ENCODE data around the gene PEPD.

PEPD gene

DNA sequence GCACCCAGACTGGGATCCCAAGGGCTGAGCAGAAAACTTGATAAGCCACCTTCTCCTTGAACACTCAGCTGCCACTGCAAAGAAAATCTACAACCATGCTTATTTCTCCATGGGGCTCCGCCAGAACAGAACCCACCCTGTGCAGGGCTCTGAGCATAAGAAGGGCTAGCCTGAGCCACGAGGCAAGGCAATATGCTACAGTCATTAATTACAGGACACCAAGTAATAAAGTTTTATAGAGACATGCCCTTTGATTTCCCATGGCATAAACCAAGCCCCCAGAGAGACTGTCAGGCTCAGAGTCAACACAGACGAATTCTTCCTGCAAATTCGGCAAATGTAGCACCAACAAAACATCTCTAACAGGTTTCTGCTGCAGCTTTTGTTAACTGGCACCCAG is 5.7 kb downstream of the PEPD start:
- DNase-seq (ENCODE audit: low read depth): no peak
- H3K4me3 ChIP-seq (ENCODE audit: control insufficient read depth, low read depth, low read length): no peak overlapping the region
- TF ChIP-seq, protein P1, sequence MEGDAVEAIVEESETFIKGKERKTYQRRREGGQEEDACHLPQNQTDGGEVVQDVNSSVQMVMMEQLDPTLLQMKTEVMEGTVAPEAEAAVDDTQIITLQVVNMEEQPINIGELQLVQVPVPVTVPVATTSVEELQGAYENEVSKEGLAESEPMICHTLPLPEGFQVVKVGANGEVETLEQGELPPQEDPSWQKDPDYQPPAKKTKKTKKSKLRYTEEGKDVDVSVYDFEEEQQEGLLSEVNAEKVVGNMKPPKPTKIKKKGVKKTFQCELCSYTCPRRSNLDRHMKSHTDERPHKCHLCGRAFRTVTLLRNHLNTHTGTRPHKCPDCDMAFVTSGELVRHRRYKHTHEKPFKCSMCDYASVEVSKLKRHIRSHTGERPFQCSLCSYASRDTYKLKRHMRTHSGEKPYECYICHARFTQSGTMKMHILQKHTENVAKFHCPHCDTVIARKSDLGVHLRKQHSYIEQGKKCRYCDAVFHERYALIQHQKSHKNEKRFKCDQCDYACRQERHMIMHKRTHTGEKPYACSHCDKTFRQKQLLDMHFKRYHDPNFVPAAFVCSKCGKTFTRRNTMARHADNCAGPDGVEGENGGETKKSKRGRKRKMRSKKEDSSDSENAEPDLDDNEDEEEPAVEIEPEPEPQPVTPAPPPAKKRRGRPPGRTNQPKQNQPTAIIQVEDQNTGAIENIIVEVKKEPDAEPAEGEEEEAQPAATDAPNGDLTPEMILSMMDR (conservative IDR thresholded peaks at IDR 0.05; ENCODE audit: control insufficient read depth, insufficient read depth, low read depth, low read length): no peak

DNA sequence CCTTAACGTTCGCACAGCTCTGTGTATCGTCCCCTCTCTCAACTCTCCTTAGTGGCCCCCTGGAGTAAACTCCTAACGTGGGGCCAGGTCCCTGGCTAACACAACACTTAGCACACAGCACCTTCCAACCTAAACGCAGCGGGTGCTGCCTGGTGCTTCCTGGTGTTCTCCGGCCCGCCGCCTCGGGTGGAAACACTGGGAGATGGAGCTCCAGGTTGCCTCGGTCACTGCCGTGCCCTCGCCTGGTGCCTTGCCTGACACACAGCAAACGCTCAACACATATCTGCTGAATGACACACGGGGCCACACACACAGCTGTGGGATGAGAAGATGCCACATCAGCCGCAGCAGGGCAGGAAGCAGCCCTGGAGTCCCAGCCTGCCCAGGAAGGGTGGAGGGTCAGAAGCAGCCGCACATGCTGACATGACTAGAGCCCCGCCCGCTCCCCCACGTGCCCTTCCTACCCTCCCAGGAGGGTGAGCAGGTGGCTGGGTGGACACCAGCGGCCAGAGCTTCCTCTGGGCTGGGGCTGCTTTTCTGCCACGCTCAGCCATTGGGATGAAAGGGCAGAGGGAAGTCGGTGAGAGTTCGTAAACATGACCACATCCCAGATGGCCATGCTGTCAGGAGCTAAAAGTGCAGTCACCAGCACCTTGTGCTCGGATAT is 6.6 kb downstream of the PEPD start:
- TF ChIP-seq, protein P1 (conservative IDR thresholded peaks at IDR 0.05; ENCODE audit: control insufficient read depth, insufficient read depth, low read depth, low read length): no peak
- no peak overlapping the region for H3K4me3 ChIP-seq (ENCODE audit: control insufficient read depth, low read depth, low read length)
- DNase-seq (ENCODE audit: low read depth): no peak

DNA sequence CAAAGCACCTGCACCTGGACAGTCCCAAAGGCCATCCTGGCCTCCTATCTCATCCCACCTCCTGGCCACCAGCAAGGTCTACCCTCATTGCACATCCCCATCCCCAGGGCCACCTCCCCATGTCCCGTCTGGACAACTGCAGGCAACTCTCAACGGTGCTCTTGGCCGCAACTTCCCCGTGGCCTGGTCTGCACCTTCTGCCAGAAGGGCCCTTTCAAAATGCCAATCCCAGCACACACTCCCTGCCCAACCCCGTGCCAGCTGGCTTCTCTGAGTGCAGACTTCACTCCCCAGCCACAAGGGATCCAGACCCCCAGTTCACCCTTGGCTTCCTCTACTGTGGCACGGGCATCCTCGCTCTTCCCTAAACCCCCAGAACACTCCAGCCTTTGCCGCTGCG is 8.2 kb downstream of the PEPD start:
- TF ChIP-seq, protein P1 (conservative IDR thresholded peaks at IDR 0.05; ENCODE audit: control insufficient read depth, insufficient read depth, low read depth, low read length): no peak
- DNase-seq (ENCODE audit: low read depth): no peak
- no peak overlapping the region for H3K4me3 ChIP-seq (ENCODE audit: control insufficient read depth, low read depth, low read length)

DNA sequence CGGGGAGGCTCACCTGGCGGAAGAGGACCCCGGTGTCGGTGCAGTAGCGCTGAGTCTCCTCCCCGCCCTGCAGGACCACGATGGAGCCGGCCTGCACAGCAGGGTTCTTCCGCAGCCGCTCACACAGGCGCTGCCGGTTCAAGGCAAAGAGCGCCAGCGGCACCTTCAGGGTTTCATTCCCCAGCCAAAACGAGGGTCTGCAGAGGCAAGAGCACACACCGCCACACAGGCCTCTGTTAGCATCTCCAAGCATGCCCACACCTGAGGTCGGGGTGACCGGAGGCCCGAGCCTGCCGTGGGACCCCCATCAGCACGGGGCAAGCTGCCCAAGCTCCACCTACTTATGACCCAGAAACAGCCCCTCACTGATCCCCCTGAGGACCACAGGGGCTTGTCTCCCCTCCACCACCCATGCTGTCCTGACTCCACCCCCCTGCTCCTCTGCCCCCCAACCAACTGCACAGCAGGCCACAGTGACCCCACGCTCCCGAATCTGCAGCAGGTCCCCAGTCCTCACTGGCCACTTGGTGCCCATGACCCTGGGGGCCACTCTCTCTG is 8.9 kb downstream of the PEPD start:
- no peak overlapping the region for H3K4me3 ChIP-seq (ENCODE audit: control insufficient read depth, low read depth, low read length)
- no peak for DNase-seq (ENCODE audit: low read depth)
- TF ChIP-seq, protein P1 (conservative IDR thresholded peaks at IDR 0.05; ENCODE audit: control insufficient read depth, insufficient read depth, low read depth, low read length): no peak

DNA sequence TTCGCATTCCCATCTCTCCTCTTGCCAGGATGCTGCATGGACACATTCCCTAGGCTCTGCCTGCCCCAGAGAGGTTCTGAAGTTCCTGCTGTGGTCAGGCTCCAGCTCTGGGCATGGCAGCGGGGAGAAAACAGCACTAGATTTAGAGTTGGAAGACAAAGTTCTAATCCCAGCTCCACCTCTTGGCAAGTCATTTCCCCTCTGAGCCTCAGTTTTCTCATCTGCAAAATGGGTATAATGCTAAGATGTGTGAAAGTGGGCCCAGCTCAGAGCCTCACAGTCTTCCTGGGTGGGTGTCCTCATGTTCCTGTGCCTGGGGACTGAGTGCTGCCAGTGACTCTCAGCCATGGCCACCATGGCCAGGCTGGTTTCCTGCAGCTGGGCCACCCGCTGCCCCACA is 9.6 kb downstream of the PEPD start:
- TF ChIP-seq, protein P1 (conservative IDR thresholded peaks at IDR 0.05; ENCODE audit: control insufficient read depth, insufficient read depth, low read depth, low read length): no peak
- DNase-seq (ENCODE audit: low read depth): no peak
- no peak overlapping the region for H3K4me3 ChIP-seq (ENCODE audit: control insufficient read depth, low read depth, low read length)

DNA sequence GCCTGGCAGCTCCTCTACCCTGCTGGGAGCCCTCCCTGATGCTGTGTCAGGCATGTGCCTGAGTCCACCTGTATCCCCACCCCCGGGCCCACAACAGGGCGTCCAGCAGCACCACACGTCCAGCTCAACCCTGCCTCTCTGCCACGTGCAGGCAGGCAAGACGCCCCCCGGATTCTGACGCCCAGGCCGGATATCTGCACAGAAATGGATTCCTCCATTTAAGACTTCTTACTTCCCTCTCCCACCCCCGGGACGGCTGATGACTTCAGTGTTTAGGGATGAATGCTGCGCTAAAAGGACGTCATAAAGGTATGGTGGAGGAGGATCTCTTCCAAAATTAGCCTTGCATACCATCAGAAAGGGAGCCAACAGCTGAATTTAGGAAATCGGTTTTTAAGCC is 10.2 kb downstream of the PEPD start:
- no peak overlapping the region for H3K4me3 ChIP-seq (ENCODE audit: control insufficient read depth, low read depth, low read length)
- no peak for DNase-seq (ENCODE audit: low read depth)
- TF ChIP-seq, protein P1 (conservative IDR thresholded peaks at IDR 0.05; ENCODE audit: control insufficient read depth, insufficient read depth, low read depth, low read length): no peak
